ENCODE data around the gene LCE1F.

- TF ChIP-seq ZNF10 (CRISPR knock-in tag; IDR thresholded peaks at IDR 0.05; ENCODE audit: borderline replicate concordance, low read depth) (no peak), ZNF432 (CRISPR knock-in tag; IDR thresholded peaks at IDR 0.05; ENCODE audit: borderline replicate concordance) (no peak), POLR2AphosphoS5 (IDR thresholded peaks at IDR 0.05; ENCODE audit: low read depth, low read length) (no peak), ZNF569 (CRISPR knock-in tag; IDR thresholded peaks at IDR 0.05; ENCODE audit: borderline replicate concordance) (no peak), RFX5 (IDR thresholded peaks at IDR 0.05; ENCODE audit: low read depth, low read length) (no peak), FOSL1 (CRISPR knock-in tag; IDR thresholded peaks at IDR 0.05; ENCODE audit: borderline replicate concordance) (no peak)
- TF ChIP-seq, protein P1, sequence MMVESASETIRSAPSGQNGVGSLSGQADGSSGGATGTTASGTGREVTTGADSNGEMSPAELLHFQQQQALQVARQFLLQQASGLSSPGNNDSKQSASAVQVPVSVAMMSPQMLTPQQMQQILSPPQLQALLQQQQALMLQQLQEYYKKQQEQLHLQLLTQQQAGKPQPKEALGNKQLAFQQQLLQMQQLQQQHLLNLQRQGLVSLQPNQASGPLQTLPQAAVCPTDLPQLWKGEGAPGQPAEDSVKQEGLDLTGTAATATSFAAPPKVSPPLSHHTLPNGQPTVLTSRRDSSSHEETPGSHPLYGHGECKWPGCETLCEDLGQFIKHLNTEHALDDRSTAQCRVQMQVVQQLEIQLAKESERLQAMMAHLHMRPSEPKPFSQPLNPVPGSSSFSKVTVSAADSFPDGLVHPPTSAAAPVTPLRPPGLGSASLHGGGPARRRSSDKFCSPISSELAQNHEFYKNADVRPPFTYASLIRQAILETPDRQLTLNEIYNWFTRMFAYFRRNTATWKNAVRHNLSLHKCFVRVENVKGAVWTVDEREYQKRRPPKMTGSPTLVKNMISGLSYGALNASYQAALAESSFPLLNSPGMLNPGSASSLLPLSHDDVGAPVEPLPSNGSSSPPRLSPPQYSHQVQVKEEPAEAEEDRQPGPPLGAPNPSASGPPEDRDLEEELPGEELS (CRISPR knock-in tag; IDR thresholded peaks at IDR 0.05) = no peak
These were observed 50.0 kb downstream of the LCE1F start for GRCh38 chr1:152824964-152825363.

Measured in HepG2 (cell line).